Diencephalon (tissue), 1 donor: ENCODE data around the gene MINDY1. TPM values are rescaled to one million over a fixed set of nuclear protein-coding genes. Genes with fewer than 3 reads are reported as not detected.

Experiments used
- small RNA-seq: library from RNA; depleted of rRNA; stranded (forward); fragments of <200 nt; gene quantifications from one replicate; pipeline ENCODE3, GENCODE V24; 2014
- total RNA-seq: library from RNA; depleted of rRNA; stranded (reverse); fragments of >200 nt; gene quantifications from one replicate; pipeline ENCODE4 v1.2.3, GENCODE V29; 2014

The MINDY1 gene
- 18.2 TPM for total RNA-seq

GRCh38 chr1:151006327-151007052 is at the start of gene MINDY1:
TSS of gene MINDY1 (minus strand) at chr1:151006902. CDS start at chr1:151002617, 4,285 bp downstream.

GRCh38 chr1:151047591-151047924 is 40.9 kb upstream of the MINDY1 start, which contains the start of gene C1orf56:
TSS of gene C1orf56 (plus strand) at chr1:151047751. CDS start at chr1:151047848, 97 bp downstream.

DNA sequence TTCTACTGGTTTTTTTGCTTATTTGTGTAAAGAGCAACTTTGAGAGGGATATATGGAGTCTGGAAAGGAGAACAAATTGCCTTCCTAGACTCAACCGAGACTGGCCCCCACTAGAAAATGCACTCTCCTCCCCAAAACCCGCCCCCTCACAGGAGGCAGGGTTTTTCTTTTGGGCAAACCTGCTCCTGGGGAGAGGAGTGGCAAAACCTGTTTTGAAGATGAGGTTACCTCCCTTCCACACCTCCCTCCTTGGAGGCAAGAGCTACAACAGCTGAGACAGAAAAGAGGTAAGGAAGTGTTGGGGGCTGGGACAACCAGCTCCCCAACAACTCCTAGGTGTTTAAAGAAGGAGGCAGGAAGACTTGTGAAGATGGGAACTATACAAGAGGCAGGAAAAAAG is 29.7 kb upstream of the MINDY1 start, which contains the start of gene BNIPL:
Gene BNIPL (plus strand): TSS at position 231 of the 400 bp plus-strand sequence. CDS start 140 bp downstream, at position 371.

DNA sequence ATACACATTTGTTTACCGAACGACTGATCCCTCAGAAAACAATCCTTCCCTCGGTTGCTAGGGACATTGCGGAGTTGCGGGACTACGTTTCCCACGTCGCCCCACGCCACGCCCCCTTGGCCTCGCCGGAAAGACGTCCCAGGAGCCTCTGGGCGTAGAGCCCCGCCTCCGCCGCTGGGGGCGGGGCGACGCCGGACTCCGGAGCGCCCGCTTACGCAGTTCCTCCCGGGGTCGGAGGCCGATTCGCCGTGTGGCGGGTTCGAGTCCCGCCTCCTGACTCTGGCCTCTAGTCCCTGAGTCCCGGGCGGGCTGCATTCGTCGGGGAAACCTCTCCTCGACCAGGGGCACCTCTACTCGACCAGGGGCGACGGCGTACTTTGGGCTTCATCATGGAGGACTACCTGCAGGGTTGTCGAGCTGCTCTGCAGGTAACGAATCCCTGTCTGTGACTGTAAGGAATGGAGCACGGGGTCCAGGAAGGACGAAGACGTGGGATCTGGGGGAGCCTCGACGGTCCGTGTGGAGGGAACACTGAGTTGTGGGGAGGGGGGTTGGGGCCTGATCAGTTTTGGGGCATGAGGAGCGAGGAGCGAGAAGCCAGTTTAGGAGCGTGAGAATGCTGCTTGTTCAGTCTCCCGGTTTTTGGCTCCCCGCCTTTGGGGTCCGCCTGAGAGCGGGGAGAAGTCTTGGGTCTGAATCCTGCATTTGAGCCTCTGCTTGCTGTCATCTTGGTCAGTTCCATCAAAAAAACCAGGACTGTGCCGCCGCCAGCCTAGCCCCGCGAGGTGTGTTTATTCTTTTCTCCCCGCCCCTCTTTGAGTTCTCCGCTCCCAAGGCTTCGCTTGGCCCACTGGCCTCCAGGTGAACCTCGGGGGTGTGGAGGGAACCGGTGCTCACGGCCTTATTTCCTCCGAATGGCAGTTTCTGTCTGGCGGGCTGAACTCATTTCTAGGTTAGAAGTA is 1.8 kb upstream of the MINDY1 start, which contains the start of gene PRUNE1:
Gene PRUNE1 (plus strand): TSS at position 206 of the 962 bp plus-strand sequence. CDS start 184 bp downstream, at position 390.

GRCh38 chr1:150981805-150982712 is 24.6 kb downstream of the MINDY1 start, which contains the start of gene ANXA9:
TSS of gene ANXA9 (plus strand) at chr1:150982292. CDS start at chr1:150983106, 814 bp downstream.

GRCh38 chr1:150974580-150975478 is 31.9 kb downstream of the MINDY1 start, which contains the start of gene CERS2:
TSS of gene CERS2 (minus strand) at chr1:150974835. CDS start at chr1:150969090, 5,745 bp downstream.

Small RNAs within 50 kb of the gene (small RNA-seq; reads per million reads assigned to genes)
- not detected for gene RNU6-884P

Other genes with a start within 250 kb of the MINDY1 start
- 19.8 TPM for gene CTSS, start 241.1 kb downstream of the MINDY1 start, total RNA-seq
- 5.3 TPM for gene CTSK, start 198.6 kb downstream of the MINDY1 start, total RNA-seq
- gene ARNT, start 130.3 kb downstream of the MINDY1 start, total RNA-seq = 27.5 TPM
- not detected for gene CTXND2, start 119.8 kb downstream of the MINDY1 start, total RNA-seq
- gene SETDB1, start 80.5 kb downstream of the MINDY1 start, total RNA-seq = 51.0 TPM
- 56.1 TPM for gene CERS2, start 32.1 kb downstream of the MINDY1 start, total RNA-seq
- not detected for gene ANXA9, start 24.6 kb downstream of the MINDY1 start, total RNA-seq
- 25.8 TPM for gene PRUNE1, start 1.5 kb upstream of the MINDY1 start, total RNA-seq
- 0.23 TPM for gene BNIPL, start 29.7 kb upstream of the MINDY1 start, total RNA-seq
- gene C1orf56, start 40.8 kb upstream of the MINDY1 start, total RNA-seq = 3.0 TPM
- 36.4 TPM for gene CDC42SE1, start 52.7 kb upstream of the MINDY1 start, total RNA-seq
- gene MLLT11, start 53.5 kb upstream of the MINDY1 start, total RNA-seq = 86.0 TPM
- gene GABPB2, start 63.9 kb upstream of the MINDY1 start, total RNA-seq = 12.9 TPM
- gene SEMA6C, start 139.7 kb upstream of the MINDY1 start, total RNA-seq = 18.9 TPM
- 2.3 TPM for gene TNFAIP8L2, start 149.7 kb upstream of the MINDY1 start, total RNA-seq
- gene LYSMD1, start 159.0 kb upstream of the MINDY1 start, total RNA-seq = 18.5 TPM
- gene SCNM1, start 159.2 kb upstream of the MINDY1 start, total RNA-seq = 27.9 TPM
- not detected for gene TMOD4, start 169.1 kb upstream of the MINDY1 start, total RNA-seq
- 68.5 TPM for gene VPS72, start 183.3 kb upstream of the MINDY1 start, total RNA-seq
- gene PIP5K1A, start 191.7 kb upstream of the MINDY1 start, total RNA-seq = 58.6 TPM
- 113 TPM for gene PSMD4, start 247.8 kb upstream of the MINDY1 start, total RNA-seq